Heart left ventricle (tissue), 13 donors: ENCODE results near the gene UVRAG.

Source experiments
- POLR2A ChIP-seq, 2 donors: fragments of 450-650 bp; IDR thresholded peaks; one replicate each; pipeline ENCODE4 v1.6.1; 2017; ENCODE audit warnings: antibody characterized with exemption in 2 of 2, mild to moderate bottlenecking in 2 of 2, moderate library complexity in 2 of 2
- TF ChIP-seq, protein P1 (sequence below), 12 donors: fragments of 200-600 bp; sonication (generic) in 4 of 12; IDR thresholded peaks; one replicate each; pipeline versions ENCODE4 v1.5.0 to v1.8.0; 2018 to 2022; ENCODE audit warnings: antibody characterized with exemption in 12 of 12, mild to moderate bottlenecking in 5 of 12
- donor health status: ischemic (EF 13 %, LVEDD 7.1; RV severe dilation, severe dysfunction).
- donor health status: DM: no; HTN: yes; CAD: no.
- donor health status: DM: no; HTN: no; CAD: no.
- donor health status: ischemic (EF 25% LVEDD 6.9; RV normal size, moderate dysfunction).
- donor health status: ischemic (EF 25% LVEDD 5.7; RV mildly dilated, moderate dysfunction).
- donor health status: ischemic (EF 35%, LVEDD 5.7; RV mildly dilated, moderate dysfunction).
- donor health status: nonischemic (EF 11% LVEDD 7.7; RV severe dilation, severe dysfunction).
- donor health status: DM: yes; HTN: yes; CAD: no.
- donor health status: PGD.
- donor health status: ischemic (EF 29% LVEDD 5.4; RV normal size, mild dysfunction).
- donor health status: nonischemic (EF 23%, LVEDD 6.1; RV moderate dilation, normal function).

DNA sequence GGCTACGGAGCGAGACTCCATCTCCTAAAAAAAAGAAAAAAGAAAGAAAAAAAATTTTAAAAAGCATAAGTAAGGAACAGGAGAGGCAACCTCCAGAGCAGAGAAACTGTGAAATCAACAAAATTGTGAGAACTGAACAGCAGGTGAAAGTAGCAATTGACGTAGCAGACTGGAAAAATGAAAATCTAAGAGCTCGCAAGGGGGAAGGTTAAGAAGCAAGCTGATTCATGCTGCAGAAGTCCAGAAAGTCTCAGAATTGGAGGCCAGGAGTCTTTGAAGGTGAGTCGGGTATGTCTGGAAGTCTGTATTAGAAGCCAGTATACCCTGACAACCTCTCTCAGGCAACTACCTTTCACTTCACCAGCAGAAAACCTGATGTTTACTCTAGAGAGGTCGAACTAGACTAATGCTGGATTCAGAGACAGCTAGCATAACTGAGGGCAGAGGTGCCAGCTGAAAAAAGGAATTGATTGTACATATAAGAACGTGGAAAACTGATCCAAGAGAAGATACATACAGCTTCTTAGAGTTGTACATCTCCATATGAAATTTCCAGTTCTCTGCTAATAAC lies 229.8 kb downstream of the UVRAG start:
- TF ChIP-seq, protein P1, sequence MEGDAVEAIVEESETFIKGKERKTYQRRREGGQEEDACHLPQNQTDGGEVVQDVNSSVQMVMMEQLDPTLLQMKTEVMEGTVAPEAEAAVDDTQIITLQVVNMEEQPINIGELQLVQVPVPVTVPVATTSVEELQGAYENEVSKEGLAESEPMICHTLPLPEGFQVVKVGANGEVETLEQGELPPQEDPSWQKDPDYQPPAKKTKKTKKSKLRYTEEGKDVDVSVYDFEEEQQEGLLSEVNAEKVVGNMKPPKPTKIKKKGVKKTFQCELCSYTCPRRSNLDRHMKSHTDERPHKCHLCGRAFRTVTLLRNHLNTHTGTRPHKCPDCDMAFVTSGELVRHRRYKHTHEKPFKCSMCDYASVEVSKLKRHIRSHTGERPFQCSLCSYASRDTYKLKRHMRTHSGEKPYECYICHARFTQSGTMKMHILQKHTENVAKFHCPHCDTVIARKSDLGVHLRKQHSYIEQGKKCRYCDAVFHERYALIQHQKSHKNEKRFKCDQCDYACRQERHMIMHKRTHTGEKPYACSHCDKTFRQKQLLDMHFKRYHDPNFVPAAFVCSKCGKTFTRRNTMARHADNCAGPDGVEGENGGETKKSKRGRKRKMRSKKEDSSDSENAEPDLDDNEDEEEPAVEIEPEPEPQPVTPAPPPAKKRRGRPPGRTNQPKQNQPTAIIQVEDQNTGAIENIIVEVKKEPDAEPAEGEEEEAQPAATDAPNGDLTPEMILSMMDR (IDR thresholded peaks at IDR 0.05) = no peak
- no peak for TF ChIP-seq POLR2A (IDR thresholded peaks at IDR 0.05)
